ENCODE data around the gene SPATS1.

GRCh38 chr6:44341095-44341890 lies 1.2 kb upstream of the SPATS1 start:
- TF ChIP-seq, protein P1, sequence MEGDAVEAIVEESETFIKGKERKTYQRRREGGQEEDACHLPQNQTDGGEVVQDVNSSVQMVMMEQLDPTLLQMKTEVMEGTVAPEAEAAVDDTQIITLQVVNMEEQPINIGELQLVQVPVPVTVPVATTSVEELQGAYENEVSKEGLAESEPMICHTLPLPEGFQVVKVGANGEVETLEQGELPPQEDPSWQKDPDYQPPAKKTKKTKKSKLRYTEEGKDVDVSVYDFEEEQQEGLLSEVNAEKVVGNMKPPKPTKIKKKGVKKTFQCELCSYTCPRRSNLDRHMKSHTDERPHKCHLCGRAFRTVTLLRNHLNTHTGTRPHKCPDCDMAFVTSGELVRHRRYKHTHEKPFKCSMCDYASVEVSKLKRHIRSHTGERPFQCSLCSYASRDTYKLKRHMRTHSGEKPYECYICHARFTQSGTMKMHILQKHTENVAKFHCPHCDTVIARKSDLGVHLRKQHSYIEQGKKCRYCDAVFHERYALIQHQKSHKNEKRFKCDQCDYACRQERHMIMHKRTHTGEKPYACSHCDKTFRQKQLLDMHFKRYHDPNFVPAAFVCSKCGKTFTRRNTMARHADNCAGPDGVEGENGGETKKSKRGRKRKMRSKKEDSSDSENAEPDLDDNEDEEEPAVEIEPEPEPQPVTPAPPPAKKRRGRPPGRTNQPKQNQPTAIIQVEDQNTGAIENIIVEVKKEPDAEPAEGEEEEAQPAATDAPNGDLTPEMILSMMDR (IDR thresholded peaks at IDR 0.05) = no peak
- no peak for TF ChIP-seq POLR2A (IDR thresholded peaks at IDR 0.05)
